KOPT-K1 (cell line): ENCODE data around the gene TANC2.
"Not testable (repeated sequence)": the region's sequence is repeated elsewhere in the genome, so short reads cannot be mapped to it uniquely, and the experiment has no call there.

ENCODE experiments used
- H3K27ac ChIP-seq: fragments of 200-600 bp; sonication (generic); 2 replicates; pipeline ENCODE4 v1.5.1; 2016; ENCODE audit warnings: antibody characterized with exemption, mild to moderate bottlenecking, low read depth, low read length; ENCODE audit not compliant: poor library complexity, severe bottlenecking
- H3K36me3 ChIP-seq: fragments of 200-600 bp; sonication (generic); 2 replicates; pipeline ENCODE4 v1.5.1; 2017; ENCODE audit warnings: antibody characterized with exemption, mild to moderate bottlenecking, low read length, moderate library complexity; ENCODE audit not compliant: insufficient read depth
- H3K9me3 ChIP-seq: fragments of 200-600 bp; sonication (generic); 2 replicates; pipeline ENCODE4 v1.5.1; 2017; ENCODE audit warnings: antibody characterized with exemption, low read length, mild to moderate bottlenecking; ENCODE audit not compliant: insufficient read depth, poor library complexity, severe bottlenecking

TANC2 gene

DNA sequence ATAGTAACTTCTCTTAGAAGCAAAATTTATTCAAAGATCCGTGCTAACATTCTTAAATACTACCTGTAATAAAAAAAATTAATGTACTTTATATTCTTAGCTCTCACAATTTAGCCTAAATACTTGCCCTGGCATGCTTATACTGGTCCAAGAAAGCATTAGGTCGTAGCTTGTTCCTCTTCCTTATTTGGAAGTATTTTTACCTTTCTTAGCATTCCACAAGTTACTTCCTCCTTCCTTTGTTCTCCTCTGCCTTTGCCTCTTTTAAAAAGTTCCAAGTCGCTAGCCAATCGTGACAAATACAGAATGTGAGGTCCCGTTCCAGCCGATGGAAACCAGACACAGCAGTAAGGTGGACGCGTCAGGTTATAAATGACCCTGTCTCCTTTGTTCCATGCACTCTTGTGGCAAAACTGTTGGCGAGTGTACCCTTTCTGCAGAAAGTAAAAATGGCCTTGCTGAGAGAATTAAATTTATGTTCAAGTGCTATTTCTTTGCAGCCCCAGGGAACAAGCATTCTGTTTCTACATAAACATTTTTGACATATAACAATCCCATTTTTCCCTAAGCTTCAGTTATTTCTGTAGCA, 10.7 kb downstream of the TANC2 start:
- H3K27ac ChIP-seq, H3K9me3 ChIP-seq, H3K36me3 ChIP-seq: not testable (repeated sequence)

DNA sequence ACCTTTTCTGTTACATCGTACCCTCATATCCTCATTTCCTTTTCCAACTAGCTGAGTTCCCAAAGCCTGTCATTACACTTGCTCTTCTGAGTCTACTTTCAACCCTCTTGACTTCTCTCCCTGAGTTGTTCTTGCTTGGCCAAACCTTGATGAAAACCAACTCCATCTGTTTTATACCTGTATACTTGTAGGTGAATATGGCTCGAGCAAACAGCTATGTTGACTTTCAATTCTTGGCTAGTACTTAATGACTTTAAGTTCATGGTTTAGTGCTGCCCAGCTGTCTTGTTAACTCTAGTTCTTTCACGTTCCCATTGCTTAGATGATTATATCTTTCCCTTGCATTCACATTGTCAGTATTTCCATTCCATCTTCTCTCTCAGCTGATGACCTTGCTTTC, 14.8 kb downstream of the TANC2 start:
- Histone ChIP-seq H3K9me3 (peaks cover 26% of the 10 kb centered on the region), H3K36me3 (no peaks in the 10 kb centered on the region), H3K27ac (no peak overlapping the region)

DNA sequence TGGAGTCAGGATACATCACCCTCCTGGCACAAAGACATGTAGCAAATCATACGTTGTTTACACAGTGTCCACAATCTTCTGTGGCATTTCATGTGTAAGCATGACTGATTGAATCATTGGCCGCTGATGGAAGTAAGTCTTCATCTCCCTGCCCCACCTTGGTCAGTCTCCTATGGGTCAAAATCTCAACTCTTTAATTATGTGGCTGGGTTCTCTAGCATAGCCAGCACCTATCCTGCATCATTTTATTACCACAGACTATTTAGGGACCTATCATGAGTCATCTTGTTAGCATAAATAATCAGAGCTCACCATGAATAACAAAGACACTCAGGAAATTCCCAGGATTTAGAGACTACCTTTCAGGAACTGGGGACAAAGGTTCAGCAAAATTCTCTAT, 15.9 kb downstream of the TANC2 start:
- Histone ChIP-seq H3K9me3 (peaks cover 35% of the 10 kb centered on the region), H3K27ac (no peak overlapping the region), H3K36me3 (no peaks in the 10 kb centered on the region)

DNA sequence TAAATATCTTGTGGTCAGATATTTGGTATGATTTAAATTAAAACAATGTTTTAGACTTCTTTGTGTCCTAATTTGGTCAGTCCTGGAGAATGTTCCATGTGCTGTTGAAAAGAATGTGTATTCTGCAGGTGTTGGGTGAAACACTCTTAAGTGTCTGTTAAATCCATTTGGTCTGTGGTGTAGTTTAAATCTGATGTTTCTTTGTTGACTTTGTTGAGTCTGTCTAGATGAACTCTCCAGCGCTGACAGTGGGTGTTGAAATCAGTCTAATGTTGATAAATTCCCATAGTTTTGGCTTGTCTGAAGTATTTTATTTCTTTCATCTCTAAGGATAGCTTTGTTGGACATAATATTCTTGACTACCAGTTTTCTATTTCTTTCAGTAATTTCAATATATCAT, 18.8 kb downstream of the TANC2 start:
- H3K9me3 ChIP-seq, result peaks cover 35% of the 10 kb centered on the region
- H3K27ac ChIP-seq, result no peak overlapping the region
- no peaks in the 10 kb centered on the region for H3K36me3 ChIP-seq

DNA sequence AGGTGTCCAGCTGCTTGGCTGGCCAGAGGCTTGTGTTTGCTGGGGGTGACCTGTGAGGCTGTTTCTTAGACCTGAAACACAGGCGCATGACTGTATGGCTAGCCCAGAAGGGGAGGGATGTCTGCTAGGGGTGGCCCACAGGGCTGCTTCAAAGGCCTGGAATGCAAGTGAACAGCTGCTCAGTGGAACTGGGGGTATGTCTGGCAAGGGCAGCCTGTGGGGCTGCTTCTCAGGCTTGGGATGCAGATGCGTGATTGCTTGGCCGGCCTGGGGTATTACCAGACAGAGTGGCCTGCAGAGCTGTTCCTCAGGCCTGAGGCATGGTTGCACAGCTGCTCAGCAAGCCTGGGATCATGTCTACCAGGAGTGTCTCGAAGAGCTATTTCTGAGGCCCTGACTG, 20.5 kb downstream of the TANC2 start:
- H3K36me3 ChIP-seq, result no peaks in the 10 kb centered on the region
- no peak overlapping the region for H3K27ac ChIP-seq
- peaks cover 35% of the 10 kb centered on the region for H3K9me3 ChIP-seq

DNA sequence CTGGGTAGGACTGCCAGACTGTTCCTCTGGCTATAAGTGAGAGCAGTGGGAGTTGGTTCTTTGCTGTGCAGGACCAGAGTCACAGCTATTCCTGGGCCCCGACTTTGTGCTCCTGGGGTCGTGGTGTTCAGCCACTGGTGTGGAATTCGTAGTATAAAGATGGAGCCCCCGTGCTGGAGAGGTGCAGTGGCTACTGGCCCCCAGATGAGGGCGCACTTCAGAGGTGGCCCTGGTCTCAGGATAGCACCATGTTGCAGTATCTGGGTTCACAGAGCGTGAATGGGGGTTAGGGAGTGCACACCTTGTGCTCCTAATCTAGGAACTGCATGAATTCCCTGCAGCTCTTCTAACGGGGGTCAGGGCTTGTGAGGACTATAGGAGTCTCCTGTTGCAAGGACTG, 21.1 kb downstream of the TANC2 start:
- no peak overlapping the region for H3K27ac ChIP-seq
- H3K9me3 ChIP-seq, result peaks cover 35% of the 10 kb centered on the region
- H3K36me3 ChIP-seq, result no peaks in the 10 kb centered on the region

DNA sequence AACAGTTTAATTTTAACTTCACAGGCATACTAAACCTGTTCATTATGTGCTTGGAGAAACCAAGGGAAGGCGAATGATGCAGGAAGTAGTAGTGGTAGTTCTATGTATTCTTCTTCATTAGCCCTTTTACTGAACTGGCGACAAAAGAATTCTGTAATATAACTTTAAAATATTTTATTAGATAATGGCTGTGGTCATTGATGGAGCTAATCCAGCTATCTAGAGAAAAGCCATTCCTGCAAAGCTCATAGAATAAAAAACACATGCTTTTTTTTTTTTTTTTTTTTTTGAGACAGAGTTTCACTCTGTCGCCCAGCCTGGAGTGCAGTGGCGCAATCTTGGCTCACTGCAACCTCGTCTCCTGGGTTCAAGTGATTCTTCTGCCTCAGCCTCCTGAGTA, 23.5 kb downstream of the TANC2 start:
- H3K9me3 ChIP-seq, result peaks cover 21% of the 10 kb centered on the region
- no peaks in the 10 kb centered on the region for H3K36me3 ChIP-seq

DNA sequence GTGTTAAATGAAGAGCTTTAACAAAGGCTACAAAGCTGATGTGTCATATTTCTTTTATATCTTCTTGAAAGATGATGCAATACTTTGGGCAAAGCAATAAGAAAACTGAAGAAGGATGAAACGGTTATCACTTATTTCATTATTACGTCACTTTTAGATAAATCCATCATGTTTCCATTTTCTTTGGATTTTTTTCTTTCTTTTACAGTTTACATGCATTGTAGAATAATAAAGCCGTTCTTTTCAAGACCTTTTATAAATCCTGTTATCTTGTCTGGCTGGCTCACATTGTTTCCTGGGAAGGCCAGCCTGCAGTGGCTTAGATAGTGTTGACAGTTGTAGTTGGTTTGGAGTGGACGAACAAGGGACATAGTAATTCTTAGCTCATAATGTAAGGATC, 28.9 kb downstream of the TANC2 start:
- Histone ChIP-seq H3K27ac (no peak overlapping the region), H3K9me3 (no peaks in the 10 kb centered on the region), H3K36me3 (no peaks in the 10 kb centered on the region)

More for the DNA sequence above, 23.5 kb downstream of the TANC2 start:
- H3K27ac ChIP-seq, result no peak overlapping the region

DNA sequence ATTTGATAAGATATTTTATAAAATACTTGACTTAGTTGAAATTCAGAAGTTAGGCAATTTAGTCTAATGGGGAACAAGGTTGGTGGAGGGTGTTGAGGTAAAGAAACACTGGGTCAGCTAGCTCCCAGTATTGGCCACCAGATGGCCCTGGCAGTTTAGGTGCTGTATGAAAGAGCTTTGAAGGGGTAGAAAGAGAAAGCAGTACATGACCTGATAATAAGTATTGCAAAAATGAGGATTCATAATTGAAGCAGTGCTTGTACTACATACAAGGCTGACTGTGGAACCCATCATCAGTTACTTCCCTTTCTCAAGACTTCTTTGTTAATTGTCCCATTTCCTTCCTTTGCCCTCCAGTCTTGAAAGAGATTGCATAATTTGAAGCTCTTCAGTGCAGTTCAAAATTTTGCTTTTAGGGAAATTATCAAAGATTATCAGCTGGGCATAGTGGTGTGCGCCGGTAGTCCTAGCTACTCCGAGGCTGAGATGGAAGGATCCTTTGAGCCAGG, 29.4 kb downstream of the TANC2 start:
- H3K36me3 ChIP-seq, result no peaks in the 10 kb centered on the region
- no peak overlapping the region for H3K27ac ChIP-seq
- no peaks in the 10 kb centered on the region for H3K9me3 ChIP-seq

DNA sequence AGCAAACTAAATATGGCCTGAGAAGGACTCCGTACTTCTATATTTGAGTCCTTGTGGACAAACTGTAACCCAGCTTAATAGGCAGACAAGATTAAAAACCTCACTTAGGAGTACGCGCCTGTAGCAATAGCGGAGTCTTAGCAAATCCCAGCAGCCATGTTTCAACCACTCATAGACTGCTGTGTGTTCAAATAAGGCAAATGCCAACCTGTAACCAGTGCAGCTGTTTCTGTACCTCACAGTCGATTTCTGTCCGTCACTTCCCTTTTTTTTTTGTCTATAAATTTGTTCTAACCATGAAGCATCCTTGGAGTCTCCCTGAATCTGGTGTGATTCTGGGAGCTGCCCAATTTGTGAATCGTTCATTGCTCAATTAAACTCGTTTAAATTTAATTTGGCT, 30.2 kb downstream of the TANC2 start:
- H3K27ac ChIP-seq, result no peak overlapping the region
- no peaks in the 10 kb centered on the region for H3K36me3 ChIP-seq
- H3K9me3 ChIP-seq, result no peaks in the 10 kb centered on the region

DNA sequence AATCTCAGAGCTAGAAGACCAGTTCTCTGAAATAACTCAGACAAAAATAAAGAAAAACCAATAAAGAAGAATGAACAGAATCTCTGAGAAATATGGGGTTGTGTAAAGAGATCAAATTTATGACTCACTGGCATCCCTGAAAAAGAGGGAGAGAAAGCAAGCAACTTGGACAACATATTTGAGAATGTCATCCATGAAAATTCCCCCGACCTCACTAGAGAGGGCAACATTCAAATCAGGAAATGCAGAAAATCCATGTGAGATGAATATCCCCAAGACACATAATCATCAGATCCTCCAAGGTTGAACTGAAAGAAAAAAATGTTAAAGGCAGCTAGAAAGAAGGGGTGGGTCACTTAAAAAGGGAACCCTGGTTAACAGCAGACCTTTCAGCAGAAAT, 32.1 kb downstream of the TANC2 start:
- no peaks in the 10 kb centered on the region for H3K36me3 ChIP-seq
- no peaks in the 10 kb centered on the region for H3K9me3 ChIP-seq
- no peak overlapping the region for H3K27ac ChIP-seq

DNA sequence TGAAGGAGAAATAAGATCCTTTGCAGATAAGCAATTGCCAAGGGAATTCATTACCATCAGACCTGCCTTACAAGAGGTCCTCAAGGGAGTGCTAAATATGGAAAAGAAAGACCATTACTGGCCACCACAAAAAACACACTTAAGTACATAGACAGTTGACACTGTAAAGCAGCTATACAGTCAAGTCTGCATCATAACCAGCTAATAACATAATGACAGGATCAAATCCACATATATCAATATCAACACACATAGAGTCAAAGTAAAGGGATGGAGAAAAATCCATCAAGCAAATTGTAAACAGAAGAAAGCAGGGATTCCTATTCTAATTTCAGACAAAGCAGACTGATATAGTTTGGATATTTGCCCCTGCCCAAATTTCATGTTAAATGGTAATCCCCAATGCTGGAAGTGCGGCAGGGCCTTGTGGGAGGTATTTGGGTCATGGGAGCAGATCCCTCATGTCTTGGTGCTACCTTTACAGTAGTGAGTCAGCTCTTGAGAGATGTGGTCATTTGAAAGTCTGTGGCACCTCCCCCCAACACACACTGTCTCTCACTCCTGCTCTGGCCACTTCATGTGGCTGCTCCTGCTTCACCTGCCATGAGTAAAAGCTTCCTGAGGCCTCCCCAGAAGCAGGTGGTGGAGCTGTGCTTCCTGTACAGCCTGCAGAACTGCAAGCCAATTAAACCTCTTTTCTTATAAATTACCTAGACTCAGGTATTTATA, 32.8 kb downstream of the TANC2 start:
- Histone ChIP-seq H3K36me3 (no peaks in the 10 kb centered on the region), H3K27ac (no peak overlapping the region), H3K9me3 (no peaks in the 10 kb centered on the region)

DNA sequence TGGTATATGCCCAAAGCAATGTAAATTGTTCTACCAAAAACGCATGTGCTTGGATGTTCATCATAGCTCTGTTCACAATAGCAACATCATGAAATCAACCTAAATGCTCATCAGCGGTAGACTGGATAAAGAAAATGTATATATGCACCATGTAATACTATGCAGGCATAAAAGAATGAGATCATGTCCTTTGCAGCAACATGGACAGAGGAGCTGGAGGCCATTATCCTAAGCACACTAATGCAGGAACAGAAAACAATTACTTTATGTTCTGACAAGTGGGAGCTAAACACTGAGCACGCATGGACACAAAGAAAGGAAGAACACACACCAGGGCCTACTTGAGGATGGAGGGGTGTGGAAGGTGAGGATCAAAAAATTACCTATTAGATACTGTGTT, 33.7 kb downstream of the TANC2 start:
- H3K36me3 ChIP-seq, result no peaks in the 10 kb centered on the region
- no peaks in the 10 kb centered on the region for H3K9me3 ChIP-seq
- no peak overlapping the region for H3K27ac ChIP-seq

DNA sequence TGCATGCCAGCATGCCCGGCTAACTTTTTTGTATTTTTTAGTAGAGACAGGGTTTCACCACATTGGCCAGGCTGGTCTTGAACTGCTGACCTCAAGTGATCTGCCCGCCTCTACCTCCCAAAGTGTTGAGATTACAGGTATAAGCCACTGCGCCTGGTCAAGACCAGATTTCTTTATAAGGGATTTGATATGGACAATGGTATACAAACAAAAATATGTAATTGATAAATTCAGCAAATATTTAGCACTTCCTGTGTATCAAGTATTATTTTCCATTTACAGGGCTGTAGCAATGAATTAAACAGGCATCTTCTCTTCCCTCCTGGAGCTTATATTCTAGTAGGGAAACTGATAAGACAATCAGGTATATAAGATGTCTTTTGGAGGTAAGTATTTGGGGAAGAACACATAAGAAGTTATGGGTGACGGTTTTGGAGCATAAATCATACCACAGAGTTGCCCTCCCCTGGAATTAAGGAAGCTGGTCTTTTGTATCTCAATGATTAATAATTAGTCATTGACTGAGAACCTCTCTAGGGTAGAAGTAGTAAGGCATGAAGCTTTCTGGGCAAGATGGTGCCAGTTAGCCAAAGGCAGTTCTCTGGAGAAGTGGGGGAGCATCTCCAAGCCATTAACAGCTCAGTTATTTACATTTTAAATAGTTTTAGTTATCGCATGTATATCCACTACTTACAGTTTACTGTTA, 35.8 kb downstream of the TANC2 start:
- H3K27ac ChIP-seq, result no peak overlapping the region
- H3K36me3 ChIP-seq, result no peaks in the 10 kb centered on the region
- H3K9me3 ChIP-seq, result no peaks in the 10 kb centered on the region

DNA sequence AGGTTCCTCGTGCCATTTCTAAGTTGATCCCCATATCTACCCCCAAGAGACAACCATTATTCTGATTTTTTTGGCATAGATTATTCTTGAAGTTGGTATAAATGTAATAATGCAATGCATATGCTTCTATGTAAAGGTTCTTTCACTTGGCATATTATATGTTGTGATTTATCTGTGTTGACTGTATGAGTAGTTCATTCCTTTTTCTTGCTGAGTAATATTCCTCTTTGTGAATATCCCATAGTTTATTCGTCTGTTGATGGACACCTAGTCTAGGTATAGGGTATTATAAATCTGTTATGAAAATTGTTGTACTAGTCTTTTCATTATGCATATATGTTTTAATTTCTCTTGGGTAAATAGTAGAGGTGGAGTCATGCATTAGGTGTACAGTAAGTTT, 36.6 kb downstream of the TANC2 start:
- Histone ChIP-seq H3K9me3 (no peaks in the 10 kb centered on the region), H3K27ac (no peak overlapping the region), H3K36me3 (no peaks in the 10 kb centered on the region)
